Measurements from ENCODE around the gene REPS2.

The REPS2 gene

GRCh38 chrX:16931855-16932575 is 14.4 kb upstream of the REPS2 start:
- TF ChIP-seq, protein P1, sequence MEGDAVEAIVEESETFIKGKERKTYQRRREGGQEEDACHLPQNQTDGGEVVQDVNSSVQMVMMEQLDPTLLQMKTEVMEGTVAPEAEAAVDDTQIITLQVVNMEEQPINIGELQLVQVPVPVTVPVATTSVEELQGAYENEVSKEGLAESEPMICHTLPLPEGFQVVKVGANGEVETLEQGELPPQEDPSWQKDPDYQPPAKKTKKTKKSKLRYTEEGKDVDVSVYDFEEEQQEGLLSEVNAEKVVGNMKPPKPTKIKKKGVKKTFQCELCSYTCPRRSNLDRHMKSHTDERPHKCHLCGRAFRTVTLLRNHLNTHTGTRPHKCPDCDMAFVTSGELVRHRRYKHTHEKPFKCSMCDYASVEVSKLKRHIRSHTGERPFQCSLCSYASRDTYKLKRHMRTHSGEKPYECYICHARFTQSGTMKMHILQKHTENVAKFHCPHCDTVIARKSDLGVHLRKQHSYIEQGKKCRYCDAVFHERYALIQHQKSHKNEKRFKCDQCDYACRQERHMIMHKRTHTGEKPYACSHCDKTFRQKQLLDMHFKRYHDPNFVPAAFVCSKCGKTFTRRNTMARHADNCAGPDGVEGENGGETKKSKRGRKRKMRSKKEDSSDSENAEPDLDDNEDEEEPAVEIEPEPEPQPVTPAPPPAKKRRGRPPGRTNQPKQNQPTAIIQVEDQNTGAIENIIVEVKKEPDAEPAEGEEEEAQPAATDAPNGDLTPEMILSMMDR (IDR thresholded peaks at IDR 0.05; ENCODE audit: insufficient read depth, low read depth, low read length, missing control alignments) = no peak
- no peak for DNase-seq (ENCODE audit: low read depth)
- H3K4me3 ChIP-seq (ENCODE audit: low read depth, low read length) = no peak overlapping the region

- no peak for DNase-seq (ENCODE audit: low read depth)
- no peak overlapping the region for H3K4me3 ChIP-seq (ENCODE audit: low read depth, low read length)
- TF ChIP-seq, protein P1 (IDR thresholded peaks at IDR 0.05; ENCODE audit: insufficient read depth, low read depth, low read length, missing control alignments) = no peak
Measured at GRCh38 chrX:16934185-16934584, 12.3 kb upstream of the REPS2 start.

- DNase-seq (ENCODE audit: low read depth) = no peak
- TF ChIP-seq, protein P1 (IDR thresholded peaks at IDR 0.05; ENCODE audit: insufficient read depth, low read depth, low read length, missing control alignments) = no peak
- peak overlapping the region; percentile 46 for H3K4me3 ChIP-seq (ENCODE audit: low read depth, low read length)
Measured at GRCh38 chrX:16946971-16947562, 609 bp downstream of the REPS2 start.

DNA sequence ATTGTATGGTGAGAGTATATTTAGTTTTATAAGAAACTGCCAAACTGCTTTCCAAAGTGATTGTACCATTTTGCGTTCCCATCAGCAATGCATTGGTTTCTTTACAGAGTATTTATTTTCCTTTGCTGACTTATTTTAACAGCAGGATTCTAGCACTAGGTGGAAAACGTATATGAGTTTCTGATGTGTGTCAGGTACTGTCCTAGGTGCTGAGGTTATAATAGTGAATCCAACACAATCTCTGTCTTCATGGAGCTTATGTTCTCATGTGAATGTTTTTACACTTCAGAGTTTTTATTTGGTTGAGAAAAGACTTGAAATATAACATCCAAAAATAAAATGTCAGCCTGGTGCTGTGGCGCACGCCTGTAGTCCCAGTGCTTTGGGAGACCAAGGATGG is 4.0 kb downstream of the REPS2 start:
- H3K4me3 ChIP-seq (ENCODE audit: low read depth, low read length) = no peak overlapping the region
- no peak for DNase-seq (ENCODE audit: low read depth)
- TF ChIP-seq, protein P1 (IDR thresholded peaks at IDR 0.05; ENCODE audit: insufficient read depth, low read depth, low read length, missing control alignments) = no peak

DNA sequence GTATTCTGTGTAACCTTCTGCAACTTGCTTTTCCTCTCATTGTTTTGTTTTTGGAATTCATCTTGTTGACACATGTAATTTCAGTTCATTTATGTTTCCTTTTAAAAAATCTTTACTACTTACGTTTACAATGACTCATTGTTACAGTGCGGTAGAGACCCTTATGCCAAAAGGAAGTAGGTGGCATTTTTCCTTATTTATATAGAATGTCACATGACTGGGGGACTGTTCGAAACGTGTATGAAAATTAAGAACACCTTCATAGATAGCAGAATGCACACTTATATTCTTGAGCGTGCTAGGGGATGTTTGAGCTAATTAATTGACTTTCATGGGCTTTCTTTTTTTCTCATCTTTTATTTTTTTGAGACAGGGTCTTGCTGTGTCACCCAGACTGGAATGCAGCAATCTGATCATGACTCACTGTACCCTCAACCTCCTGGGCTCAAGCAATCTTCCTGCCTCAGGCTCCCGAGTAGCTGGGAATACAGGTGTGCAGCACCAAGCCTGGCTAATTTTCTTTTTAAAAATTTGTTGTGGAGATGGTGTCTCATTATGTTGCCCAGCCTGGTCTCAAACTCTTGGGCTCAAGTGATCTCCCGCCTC is 7.3 kb downstream of the REPS2 start:
- DNase-seq (ENCODE audit: low read depth) = no peak
- TF ChIP-seq, protein P1 (IDR thresholded peaks at IDR 0.05; ENCODE audit: insufficient read depth, low read depth, low read length, missing control alignments) = no peak
- H3K4me3 ChIP-seq (ENCODE audit: low read depth, low read length) = no peak overlapping the region

- TF ChIP-seq, protein P1 (IDR thresholded peaks at IDR 0.05; ENCODE audit: insufficient read depth, low read depth, low read length, missing control alignments) = no peak
- DNase-seq (ENCODE audit: low read depth) = no peak
- H3K4me3 ChIP-seq (ENCODE audit: low read depth, low read length) = no peak overlapping the region
Measured at GRCh38 chrX:16957751-16958150, 11.3 kb downstream of the REPS2 start.

Measured in GM12865 (cell line).